Epithelial cell of esophagus (primary cell): ENCODE data around the gene COMMD4.
"Not testable (repeated sequence)": the region's sequence is repeated elsewhere in the genome, so short reads cannot be mapped to it uniquely, and the experiment has no call there.

ENCODE experiments used
- DNase-seq: peaks from one replicate; pipeline ENCODE4 v3.0.0; 2010; ENCODE audit warnings: low read depth
- H3K4me3 ChIP-seq: 2 replicates; pipeline ENCODE4 v1.5.1; 2011; ENCODE audit warnings: mild to moderate bottlenecking, low read length, control low read depth
- TF ChIP-seq, protein P1 (sequence below): IDR thresholded peaks from 2 replicates; pipeline ENCODE4 v1.5.1; 2011; ENCODE audit warnings: low read depth, mild to moderate bottlenecking, low read length, control low read depth, inconsistent platforms; ENCODE audit not compliant: insufficient read depth; ENCODE audit errors: missing control alignments

The COMMD4 gene

DNA sequence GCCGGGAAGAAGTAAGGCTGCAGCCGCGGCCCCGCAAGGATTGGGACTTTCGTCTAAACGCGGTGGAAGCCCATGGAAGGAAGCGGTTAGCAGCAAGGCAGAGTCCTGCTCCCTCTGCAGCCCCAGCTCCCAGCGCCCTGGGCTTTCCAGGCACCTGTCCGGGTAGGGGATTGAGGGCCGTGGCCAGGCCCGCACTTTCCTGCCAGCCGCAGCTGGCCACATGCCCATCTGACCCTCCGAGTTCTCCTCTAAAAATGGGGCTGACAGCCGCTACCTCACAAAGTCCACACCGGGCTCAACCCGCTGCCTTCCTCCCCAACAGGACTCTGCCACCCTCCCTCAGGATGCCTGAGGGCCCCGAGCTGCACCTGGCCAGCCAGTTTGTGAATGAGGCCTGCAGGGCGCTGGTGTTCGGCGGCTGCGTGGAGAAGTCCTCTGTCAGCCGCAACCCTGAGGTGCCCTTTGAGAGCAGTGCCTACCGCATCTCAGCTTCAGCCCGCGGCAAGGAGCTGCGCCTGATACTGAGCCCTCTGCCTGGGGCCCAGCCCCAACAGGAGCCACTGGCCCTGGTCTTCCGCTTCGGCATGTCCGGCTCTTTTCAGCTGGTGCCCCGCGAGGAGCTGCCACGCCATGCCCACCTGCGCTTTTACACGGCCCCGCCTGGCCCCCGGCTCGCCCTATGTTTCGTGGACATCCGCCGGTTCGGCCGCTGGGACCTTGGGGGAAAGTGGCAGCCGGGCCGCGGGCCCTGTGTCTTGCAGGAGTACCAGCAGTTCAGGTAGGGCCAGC, 12.9 kb downstream of the COMMD4 start:
- peak overlapping the region; percentile 86 for H3K4me3 ChIP-seq
- peak; percentile 26 for DNase-seq
- TF ChIP-seq, protein P1, sequence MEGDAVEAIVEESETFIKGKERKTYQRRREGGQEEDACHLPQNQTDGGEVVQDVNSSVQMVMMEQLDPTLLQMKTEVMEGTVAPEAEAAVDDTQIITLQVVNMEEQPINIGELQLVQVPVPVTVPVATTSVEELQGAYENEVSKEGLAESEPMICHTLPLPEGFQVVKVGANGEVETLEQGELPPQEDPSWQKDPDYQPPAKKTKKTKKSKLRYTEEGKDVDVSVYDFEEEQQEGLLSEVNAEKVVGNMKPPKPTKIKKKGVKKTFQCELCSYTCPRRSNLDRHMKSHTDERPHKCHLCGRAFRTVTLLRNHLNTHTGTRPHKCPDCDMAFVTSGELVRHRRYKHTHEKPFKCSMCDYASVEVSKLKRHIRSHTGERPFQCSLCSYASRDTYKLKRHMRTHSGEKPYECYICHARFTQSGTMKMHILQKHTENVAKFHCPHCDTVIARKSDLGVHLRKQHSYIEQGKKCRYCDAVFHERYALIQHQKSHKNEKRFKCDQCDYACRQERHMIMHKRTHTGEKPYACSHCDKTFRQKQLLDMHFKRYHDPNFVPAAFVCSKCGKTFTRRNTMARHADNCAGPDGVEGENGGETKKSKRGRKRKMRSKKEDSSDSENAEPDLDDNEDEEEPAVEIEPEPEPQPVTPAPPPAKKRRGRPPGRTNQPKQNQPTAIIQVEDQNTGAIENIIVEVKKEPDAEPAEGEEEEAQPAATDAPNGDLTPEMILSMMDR = no peak

DNA sequence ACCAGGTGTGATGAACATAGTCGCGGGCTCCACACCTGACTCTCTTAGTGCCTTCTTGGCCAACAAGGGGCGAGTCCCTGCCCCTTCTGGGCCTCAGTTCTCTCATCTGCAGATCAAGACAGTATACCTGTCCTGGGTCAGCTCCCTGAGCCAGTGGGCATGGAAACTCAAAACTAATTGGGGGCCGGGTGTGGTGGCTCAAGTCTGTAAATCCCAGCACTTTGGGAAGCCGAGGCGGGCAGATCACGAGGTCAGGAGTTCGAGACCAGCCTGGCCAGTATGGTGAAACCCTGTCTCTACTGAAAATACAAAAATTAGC, 13.4 kb downstream of the COMMD4 start:
- not testable (repeated sequence) for DNase-seq, H3K4me3 ChIP-seq

DNA sequence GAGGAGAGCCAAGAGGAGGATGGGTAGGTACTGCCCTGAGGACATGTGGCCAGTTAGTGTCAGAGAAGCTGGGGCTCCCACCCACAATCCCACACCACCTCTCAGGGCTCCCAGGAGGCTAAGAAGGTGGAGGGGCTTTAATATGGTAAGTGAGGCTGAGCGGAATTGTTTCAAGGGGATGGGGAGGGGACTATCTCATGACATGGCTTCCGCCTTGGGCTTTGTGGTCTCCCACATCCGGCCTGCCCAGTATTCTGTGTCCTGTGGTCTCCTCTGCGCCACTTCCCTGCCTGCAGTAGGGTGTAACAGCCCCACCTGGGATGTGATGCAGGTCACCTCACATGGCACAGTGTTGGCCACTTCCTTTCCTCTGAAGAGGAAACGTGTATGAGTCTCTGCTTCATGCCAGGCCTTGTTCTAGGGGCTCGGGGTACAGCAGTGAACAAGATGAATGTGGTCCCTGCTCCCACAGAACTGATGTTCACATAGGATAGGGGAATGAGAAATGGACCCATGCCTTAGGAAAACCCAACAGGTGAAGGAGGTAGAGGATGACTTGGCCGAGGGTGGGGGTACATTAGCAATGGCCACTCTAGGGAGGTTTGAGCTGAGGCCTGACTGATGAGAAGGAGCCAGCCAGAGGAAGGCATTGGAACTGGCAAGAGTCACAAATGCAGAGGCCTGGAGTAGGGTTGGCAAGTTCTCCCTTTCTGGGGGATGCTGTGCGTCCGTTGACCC, 14.2 kb downstream of the COMMD4 start:
- TF ChIP-seq, protein P1 = no peak
- H3K4me3 ChIP-seq = no peak overlapping the region
- DNase-seq = no peak

DNA sequence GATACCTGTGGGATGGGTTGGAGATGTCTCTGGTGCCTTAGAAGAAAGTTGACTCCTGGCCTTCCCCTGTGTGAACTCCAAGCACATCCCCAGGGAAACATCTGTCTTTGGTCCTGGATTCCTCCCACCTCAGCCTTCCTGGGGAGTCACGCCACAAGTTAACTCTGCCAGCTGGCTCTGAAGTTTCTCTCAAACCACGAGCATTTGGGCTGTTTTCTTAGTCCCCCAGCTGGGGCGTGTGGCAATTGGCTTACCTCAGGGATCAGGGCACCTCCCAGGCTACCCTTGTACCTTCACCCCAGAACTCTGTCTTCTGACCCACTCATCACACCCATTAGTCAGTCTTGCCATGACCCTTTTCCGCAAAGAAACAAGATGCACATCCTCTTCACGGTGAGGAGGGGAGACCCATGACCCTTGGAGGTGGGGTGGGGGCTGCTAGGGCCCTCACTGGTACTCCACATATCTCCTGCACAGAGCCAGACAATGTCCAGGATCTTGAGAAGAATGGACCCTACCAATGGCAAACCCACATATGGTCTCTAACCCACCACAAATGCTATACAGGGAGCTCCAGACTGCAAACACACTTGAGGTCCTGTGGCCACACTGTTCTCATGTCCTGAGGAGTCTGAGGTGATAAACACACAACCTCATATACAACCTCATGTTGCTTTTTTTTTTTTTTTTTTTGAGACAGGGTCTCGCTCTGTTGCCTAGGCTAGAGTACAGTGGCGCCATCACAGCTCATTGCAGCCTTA, 14.9 kb downstream of the COMMD4 start:
- TF ChIP-seq, protein P1 = no peak
- H3K4me3 ChIP-seq = no peak overlapping the region
- no peak for DNase-seq

DNA sequence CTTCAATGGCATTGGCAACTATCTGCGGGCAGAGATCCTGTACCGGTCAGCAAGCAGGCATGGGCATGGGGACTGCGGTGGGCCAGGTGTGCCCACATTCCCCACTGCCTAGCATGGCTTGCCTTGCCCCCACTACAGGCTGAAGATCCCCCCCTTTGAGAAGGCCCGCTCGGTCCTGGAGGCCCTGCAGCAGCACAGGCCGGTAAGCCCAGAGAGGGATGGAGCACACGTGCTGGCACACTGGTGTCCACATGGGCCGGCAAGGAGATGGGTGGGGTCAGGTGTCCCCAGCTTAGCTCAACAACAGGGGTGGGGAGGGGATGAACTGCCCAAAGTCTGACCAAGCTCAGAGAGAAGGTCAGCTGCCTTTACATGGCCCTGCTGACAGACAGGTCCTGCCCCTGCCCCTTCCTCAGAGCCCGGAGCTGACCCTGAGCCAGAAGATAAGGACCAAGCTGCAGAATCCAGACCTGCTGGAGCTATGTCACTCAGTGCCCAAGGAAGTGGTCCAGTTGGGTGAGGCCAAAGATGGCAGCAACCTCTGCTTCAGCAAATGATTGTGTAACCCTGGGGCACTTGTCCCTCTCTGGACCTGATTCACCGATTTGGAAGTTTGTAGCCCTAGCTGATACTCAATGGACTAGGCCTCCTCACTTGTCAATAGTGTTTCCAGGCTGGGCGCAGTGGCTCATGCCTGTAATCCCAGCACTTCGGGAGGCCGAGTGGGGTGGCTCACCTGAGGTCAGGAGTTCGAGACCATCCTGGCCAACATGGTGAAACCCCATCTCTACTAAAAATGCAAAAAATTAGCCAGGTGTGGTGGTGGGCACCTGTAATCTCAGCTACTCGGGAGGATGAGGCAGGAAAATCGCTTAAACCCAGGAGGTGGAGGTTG, 16.6 kb downstream of the COMMD4 start:
- DNase-seq = no peak
- H3K4me3 ChIP-seq = no peak overlapping the region
- TF ChIP-seq, protein P1 = no peak

DNA sequence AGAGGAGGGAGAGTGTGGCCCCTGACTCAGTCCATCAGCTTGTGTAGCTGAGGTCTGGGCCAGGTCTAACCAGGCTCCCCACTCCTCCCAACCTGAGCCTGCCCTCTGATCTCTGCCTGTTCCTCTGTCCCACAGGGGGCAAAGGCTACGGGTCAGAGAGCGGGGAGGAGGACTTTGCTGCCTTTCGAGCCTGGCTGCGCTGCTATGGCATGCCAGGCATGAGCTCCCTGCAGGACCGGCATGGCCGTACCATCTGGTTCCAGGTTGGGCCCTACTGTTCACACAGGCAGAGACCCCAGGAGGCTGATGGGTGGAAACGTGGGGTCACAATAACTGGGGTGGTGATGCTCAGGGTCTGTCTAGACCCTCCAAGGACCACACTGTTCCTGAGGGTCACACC, 17.7 kb downstream of the COMMD4 start:
- DNase-seq = no peak
- TF ChIP-seq, protein P1 = no peak
- H3K4me3 ChIP-seq = no peak overlapping the region

DNA sequence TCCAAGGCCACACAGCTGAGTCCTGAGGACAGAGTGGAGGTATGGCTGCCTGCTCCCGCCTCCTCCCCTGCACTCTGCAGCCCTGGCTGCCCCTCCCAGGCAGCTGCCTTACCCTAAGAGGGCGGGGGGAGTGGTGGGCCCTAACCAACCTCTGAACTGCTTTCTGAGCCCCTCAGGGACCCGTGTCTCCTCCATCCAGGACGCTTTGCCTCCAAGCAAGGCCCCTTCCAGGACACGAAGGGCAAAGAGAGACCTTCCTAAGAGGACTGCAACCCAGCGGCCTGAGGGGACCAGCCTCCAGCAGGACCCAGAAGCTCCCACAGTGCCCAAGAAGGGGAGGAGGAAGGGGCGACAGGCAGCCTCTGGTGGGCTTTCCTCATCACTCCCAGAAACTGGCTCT, 18.6 kb downstream of the COMMD4 start:
- no peak overlapping the region for H3K4me3 ChIP-seq
- TF ChIP-seq, protein P1 = no peak
- no peak for DNase-seq
